HCT116 (cell line): Measurements from ENCODE around the gene TMEM156. TPM values are rescaled to one million over a fixed set of nuclear protein-coding genes. Genes with fewer than 3 reads are reported as not detected.

Experiments used
- ATAC-seq: fragments of 200-7000 bp; cut with Tn5 transposase; 2 replicates; pipeline ENCODE4 v1.9.1; 2020; ENCODE audit warnings: mild to moderate bottlenecking, moderate library complexity
- BruUV-seq: library from RNA; stranded (reverse); fragments of 400-500 nt; replicated peaks from 2 replicates; lab custom pipeline; 2021; lab: Mats Ljungman, UMichigan
- CTCF ChIA-PET: fragments of 300-600 bp; sonication (Branson Sonifier 250); formaldehyde crosslinking; loops from one replicate; lab custom pipeline; 2021; ENCODE audit warnings: antibody characterized with exemption; lab: Charles Lee
- POLR2A ChIA-PET: fragments of 300-600, 350-600 bp; sonication (Branson Sonifier 250); formaldehyde crosslinking; loops from one replicate; lab custom pipeline; 2021; ENCODE audit warnings: antibody characterized with exemption; lab: Charles Lee
- RAD21 ChIA-PET, 2 experiments: fragments of 300-600 bp; sonication (Branson Sonifier 250); formaldehyde crosslinking; loops; one replicate each; lab custom pipeline; 2023; ENCODE audit warnings: low total read pairs in 2 of 2; ENCODE audit not compliant: uncharacterized antibody in 2 of 2, unreplicated experiment in 2 of 2, low non-redundant PET in 1 of 2; lab: Charles Lee
- DNase-seq: peaks from one replicate; pipeline ENCODE4 v3.0.0-alpha.2; 2010; ENCODE audit warnings: low read depth, low spot score
- H2AFZ ChIP-seq: fragments of 200-600 bp; shearing (Covaris generic), sonication (generic); 2 replicates; pipeline ENCODE4 v1.6.1; 2017; ENCODE audit warnings: low read depth, mixed run types, mixed read lengths, antibody characterized with exemption, low read length; ENCODE audit not compliant: poor library complexity, severe bottlenecking
- H3K27ac ChIP-seq: 2 replicates; pipeline ENCODE4 v1.5.1; 2012; ENCODE audit warnings: low read depth, low read length
- H3K27me3 ChIP-seq: fragments of 200-600 bp; sonication (generic); 2 replicates; pipeline ENCODE4 v1.6.1; 2016; ENCODE audit warnings: mixed run types, low read length, mixed read lengths; ENCODE audit not compliant: insufficient read depth
- H3K36me3 ChIP-seq, 2 experiments: fragments of 200-500 bp in 1 of 2; fragments of 200-600 bp in 1 of 2; sonication (Bioruptor generic) in 1 of 2; sonication (generic) in 1 of 2; 2 replicates each; pipeline versions ENCODE4 v1.5.1 to v1.6.1; 2014 to 2016; ENCODE audit warnings: low read length in 2 of 2, inconsistent platforms in 1 of 2, mixed read lengths in 1 of 2, mixed run types in 1 of 2; ENCODE audit not compliant: insufficient read depth in 2 of 2, control insufficient read depth in 1 of 2
- H3K4me1 ChIP-seq, 2 experiments: fragments of 200-600 bp in 1 of 2; sonication (generic) in 1 of 2; 2 replicates each; pipeline versions ENCODE4 v1.5.1 to v1.6.1; 2012 to 2017; ENCODE audit warnings: low read length in 2 of 2, inconsistent platforms in 1 of 2, mild to moderate bottlenecking in 1 of 2, mixed read lengths in 1 of 2, mixed run types in 1 of 2, moderate library complexity in 1 of 2; ENCODE audit not compliant: insufficient read depth in 2 of 2, control insufficient read depth in 1 of 2
- H3K4me2 ChIP-seq: fragments of 200-600 bp; sonication (generic); 2 replicates; pipeline ENCODE4 v1.6.1; 2017; ENCODE audit warnings: mixed run types, low read length, mixed read lengths
- H3K4me3 ChIP-seq, 2 experiments: fragments of 200-600 bp in 1 of 2; sonication (generic) in 1 of 2; replicated peaks in 1 of 2; 2 replicates each; pipeline ENCODE4 v1.5.1; 2011 to 2016; ENCODE audit warnings: low read length in 2 of 2, control low read depth in 1 of 2, low read depth in 1 of 2, mild to moderate bottlenecking in 1 of 2, mixed read lengths in 1 of 2, mixed run types in 1 of 2
- H3K79me2 ChIP-seq: fragments of 200-600 bp; sonication (generic); 2 replicates; pipeline ENCODE4 v1.6.1; 2017; ENCODE audit warnings: mild to moderate bottlenecking, mixed run types, low read length, moderate library complexity, mixed read lengths; ENCODE audit not compliant: insufficient read depth
- H3K9ac ChIP-seq: fragments of 200-600 bp; sonication (generic); 2 replicates; pipeline ENCODE4 v1.6.1; 2016; ENCODE audit warnings: low read length, mixed read lengths
- H3K9me2 ChIP-seq: fragments of 200-600 bp; sonication (generic), shearing (Covaris generic); 2 replicates; pipeline ENCODE4 v1.6.1; 2017; ENCODE audit warnings: mixed run types, mild to moderate bottlenecking, moderate library complexity; ENCODE audit not compliant: insufficient read depth
- H3K9me3 ChIP-seq, 2 experiments: fragments of 200-500 bp in 1 of 2; fragments of 200-600 bp in 1 of 2; sonication (Bioruptor generic) in 1 of 2; sonication (generic) in 1 of 2; 2 replicates each; pipeline ENCODE4 v1.6.1; 2014 to 2017; ENCODE audit warnings: low read length in 2 of 2, mixed read lengths in 2 of 2, inconsistent platforms in 1 of 2, low read depth in 1 of 2, mild to moderate bottlenecking in 1 of 2, mixed run types in 1 of 2, moderate library complexity in 1 of 2; ENCODE audit not compliant: control insufficient read depth in 1 of 2, insufficient read depth in 1 of 2
- H4K20me1 ChIP-seq: fragments of 200-600 bp; sonication (generic), shearing (Covaris generic); 2 replicates; pipeline ENCODE4 v1.6.1; 2017; ENCODE audit warnings: mixed run types, mild to moderate bottlenecking, moderate library complexity; ENCODE audit not compliant: insufficient read depth
- CEBPB ChIP-seq: IDR thresholded peaks from 2 replicates; pipeline ENCODE4 v1.6.1; 2012; ENCODE audit warnings: low read depth
- CTCF ChIP-seq, 3 experiments: fragments of 200-600 bp in 1 of 3; sonication (generic) in 1 of 3; IDR thresholded peaks in 2 of 3; conservative IDR thresholded peaks in 1 of 3; 2 replicates each; pipeline ENCODE4 v1.5.1; 2012 to 2017; ENCODE audit warnings: low read depth in 2 of 3, low read length in 2 of 3, antibody characterized with exemption in 1 of 3, borderline replicate concordance in 1 of 3, control low read depth in 1 of 3, mild to moderate bottlenecking in 1 of 3, mixed read lengths in 1 of 3, mixed run types in 1 of 3, moderate library complexity in 1 of 3; ENCODE audit not compliant: insufficient read depth in 1 of 3
- EGR1 ChIP-seq: IDR thresholded peaks from 2 replicates; pipeline ENCODE4 v1.6.1; 2012; ENCODE audit warnings: low read depth
- EZH2 ChIP-seq: fragments of 200-600 bp; sonication (generic); IDR thresholded peaks from 2 replicates; pipeline ENCODE4 v1.6.1; 2017; ENCODE audit warnings: antibody characterized with exemption, mixed run types
- EZH2phosphoT487 ChIP-seq: fragments of 200-600 bp; IDR thresholded peaks from 2 replicates; pipeline ENCODE4 v1.6.1; 2018; ENCODE audit warnings: antibody characterized with exemption, borderline replicate concordance
- REST ChIP-seq: IDR thresholded peaks from 2 replicates; pipeline ENCODE4 v1.6.1; 2012; ENCODE audit warnings: low read depth
- SIN3A ChIP-seq: IDR thresholded peaks from 2 replicates; pipeline ENCODE4 v1.6.1; 2012; ENCODE audit warnings: low read depth
- SP1 ChIP-seq: IDR thresholded peaks from 2 replicates; pipeline ENCODE4 v1.6.1; 2012; ENCODE audit warnings: low read depth
- TCF7L2 ChIP-seq: IDR thresholded peaks from 2 replicates; pipeline ENCODE4 v1.7.0; 2011; ENCODE audit warnings: borderline replicate concordance, inconsistent platforms; ENCODE audit not compliant: insufficient read depth, insufficient read length; ENCODE audit errors: extremely low read depth
- ZBTB33 ChIP-seq: IDR thresholded peaks from 2 replicates; pipeline ENCODE4 v1.6.1; 2011; ENCODE audit warnings: mild to moderate bottlenecking, low read length, moderate library complexity; ENCODE audit not compliant: insufficient replicate concordance; ENCODE audit errors: extremely low read depth
- ZFX ChIP-seq: fragments of 450-650 bp; IDR thresholded peaks from 2 replicates; pipeline ENCODE4 v1.6.1; 2017
- intact Hi-C: fragments of 100-400 bp; cut with micrococcal nuclease; formaldehyde crosslinking; loops from 2 replicates; pipeline ENCODE4 v1.10.0; 2022
- total RNA-seq: library from RNA; stranded (reverse); gene quantifications from one replicate; pipeline ENCODE4 v1.2.1, GENCODE V29; 2021; ENCODE audit not compliant: unreplicated experiment

The TMEM156 gene
- total RNA-seq, 1 experiment from 2014 or later, result 0.22 TPM

- POLR2A ChIA-PET, result no interaction called here
Observed at GRCh38 chr4:38955957-38956356, 76.3 kb downstream of the TMEM156 start.

GRCh38 chr4:38954727-38955126 is 77.5 kb downstream of the TMEM156 start:
- no peak for DNase-seq
- BruUV-seq, result no TSS peak
- TF ChIP-seq SP1, result no peak
- no peak for TF ChIP-seq SIN3A
- TF ChIP-seq ZBTB33, result no peak
- no peak for TF ChIP-seq CEBPB
- no peak for TF ChIP-seq REST
- no peak for TF ChIP-seq EGR1

More at GRCh38 chr4:38955957-38956356, 76.3 kb downstream of the TMEM156 start:
- Histone ChIP-seq H3K79me2 (no peaks in the 10 kb centered on the region), H3K4me3 (no peak overlapping the region), H3K4me1 (no peaks in the 10 kb centered on the region), H3K36me3 (no peaks in the 10 kb centered on the region), H3K4me2 (no peak overlapping the region), H4K20me1 (no peaks in the 10 kb centered on the region), H2AFZ (no peak overlapping the region), H3K27me3 (peaks cover 9% of the 10 kb centered on the region; the same call in 1 of the 2 replicates), H3K9me3 (no peaks in the 10 kb centered on the region), H3K27ac (no peak overlapping the region), H3K9ac (no peak overlapping the region), H3K9me2 (no peaks in the 10 kb centered on the region)
- ChIA-PET RAD21 (no interaction called here), CTCF (no interaction called here)
- intact Hi-C loops, result no loop called here
- DNase-seq (no peak), ATAC-seq (no peak)
- BruUV-seq, result no TSS peak
- TF ChIP-seq EZH2, result no peak
- TF ChIP-seq CTCF (IDR thresholded peaks at IDR 0.05 in 2 of 3, conservative IDR thresholded peaks at IDR 0.05 in 1 of 3; ENCODE audit: borderline replicate concordance in 1 of 3, insufficient read depth in 1 of 3, low read depth in 2 of 3, low read length in 2 of 3), result no peak
- TF ChIP-seq TCF7L2, result no peak
- TF ChIP-seq ZFX, result no peak
- no peak for TF ChIP-seq EZH2phosphoT487

More at GRCh38 chr4:38954727-38955126, 77.5 kb downstream of the TMEM156 start:
- Histone ChIP-seq H4K20me1 (no peaks in the 10 kb centered on the region), H3K9me2 (no peaks in the 10 kb centered on the region), H3K9ac (no peak overlapping the region), H3K79me2 (no peaks in the 10 kb centered on the region), H3K27me3 (peaks cover 9% of the 10 kb centered on the region; the same call in 1 of the 2 replicates), H3K36me3 (no peaks in the 10 kb centered on the region), H2AFZ (no peak overlapping the region), H3K27ac (no peak overlapping the region), H3K4me1 (no peaks in the 10 kb centered on the region), H3K4me3 (no peak overlapping the region), H3K9me3 (no peaks in the 10 kb centered on the region), H3K4me2 (no peak overlapping the region)
- POLR2A ChIA-PET, result interaction anchor here (0.6 kb wide), 1 partner anchor 993 kb away, joined by 3 read pairs; no protein-coding TSS in a partner anchor
- no peak for ATAC-seq
- CTCF ChIA-PET, result no interaction called here
- RAD21 ChIA-PET, result no interaction called here
- intact Hi-C loops, result no loop called here
